K562 treated with DMSO at 1 percent for 48 hours (cell line): ENCODE measurements around the gene MT1F. TPM values are rescaled to one million over a fixed set of nuclear protein-coding genes. Genes with fewer than 3 reads are reported as not detected.

ENCODE experiments used
- total RNA-seq: library from RNA; unstranded; fragments of 300-600 nt; gene quantifications from 2 replicates; pipeline ENCODE4 v1.2.3, GENCODE V29; 2022; ENCODE audit warnings: low replicate concordance; ENCODE audit errors: extremely low read depth

Gene MT1F
- total RNA-seq = not detected in 2 replicates

DNA sequence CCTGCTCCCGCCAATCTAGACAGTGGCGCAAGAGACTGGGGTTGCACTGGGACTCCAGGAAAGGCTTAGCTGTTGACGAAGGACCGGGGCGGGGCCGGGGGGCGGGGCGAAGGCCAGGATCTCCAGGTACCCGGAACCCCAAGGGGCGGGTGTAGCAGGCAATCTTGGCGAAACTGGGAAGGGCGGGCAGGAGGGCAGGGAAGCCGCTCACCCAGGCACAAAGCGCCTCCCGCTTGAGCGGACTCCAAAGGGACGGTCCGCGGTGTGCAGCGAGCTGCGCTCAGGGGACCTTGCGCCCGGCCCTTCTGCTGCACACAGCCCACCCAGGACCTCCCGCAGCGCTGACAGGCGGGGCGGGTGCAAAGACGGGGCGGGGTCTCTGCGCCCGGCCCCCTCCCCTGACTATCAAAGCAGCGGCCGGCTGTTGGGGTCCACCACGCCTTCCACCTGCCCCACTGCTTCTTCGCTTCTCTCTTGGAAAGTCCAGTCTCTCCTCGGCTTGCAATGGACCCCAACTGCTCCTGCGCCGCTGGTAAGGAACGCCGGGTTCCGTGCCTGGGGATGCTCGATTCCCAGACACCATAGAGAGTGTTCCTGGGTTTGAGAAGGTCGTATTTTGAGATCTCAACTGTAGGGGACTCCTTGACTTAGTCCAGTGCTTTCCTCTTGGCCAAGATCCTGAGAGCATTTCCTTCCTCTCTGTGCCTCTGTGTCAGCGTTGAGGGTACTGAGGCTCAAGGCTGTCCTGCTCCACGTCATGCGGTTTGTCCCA lies at the start of gene MT1F:
Gene MT1F, plus strand, starts transcription at position 405 of the 772 bp plus-strand sequence. Its CDS starts 100 bp downstream, at position 505.

DNA sequence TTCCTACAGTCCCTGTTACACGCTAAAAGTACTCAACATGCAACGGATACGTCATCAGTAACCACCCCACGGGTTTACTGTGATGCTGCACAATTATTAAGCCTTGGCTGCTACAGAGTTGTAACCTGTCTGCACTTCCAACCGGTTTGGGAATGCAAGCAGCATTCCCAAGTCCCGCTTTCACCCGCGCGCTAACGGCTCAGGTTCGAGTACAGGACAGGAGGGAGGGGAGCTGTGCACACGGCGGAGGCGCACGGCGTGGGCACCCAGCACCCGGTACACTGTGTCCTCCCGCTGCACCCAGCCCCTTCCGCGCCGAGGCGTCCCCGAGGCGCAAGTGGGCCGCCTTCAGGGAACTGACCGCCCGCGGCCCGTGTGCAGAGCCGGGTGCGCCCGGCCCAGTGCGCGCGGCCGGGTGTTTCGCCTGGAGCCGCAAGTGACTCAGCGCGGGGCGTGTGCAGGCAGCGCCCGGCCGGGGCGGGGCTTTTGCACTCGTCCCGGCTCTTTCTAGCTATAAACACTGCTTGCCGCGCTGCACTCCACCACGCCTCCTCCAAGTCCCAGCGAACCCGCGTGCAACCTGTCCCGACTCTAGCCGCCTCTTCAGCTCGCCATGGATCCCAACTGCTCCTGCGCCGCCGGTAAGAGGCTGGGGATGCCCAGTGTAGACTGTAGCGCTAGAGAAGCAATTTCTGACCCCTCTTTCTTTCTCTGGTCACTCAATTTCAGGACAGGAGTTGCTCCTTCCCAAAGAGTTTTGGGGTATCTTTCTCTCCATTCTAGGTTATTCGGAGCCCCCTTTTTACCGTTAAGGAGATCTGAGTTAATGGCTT lies 49.5 kb upstream of the MT1F start, which contains the start of gene MT2A:
Gene MT2A, plus strand, starts transcription at position 542 of the 833 bp plus-strand sequence. Its CDS starts 72 bp downstream, at position 614.

DNA sequence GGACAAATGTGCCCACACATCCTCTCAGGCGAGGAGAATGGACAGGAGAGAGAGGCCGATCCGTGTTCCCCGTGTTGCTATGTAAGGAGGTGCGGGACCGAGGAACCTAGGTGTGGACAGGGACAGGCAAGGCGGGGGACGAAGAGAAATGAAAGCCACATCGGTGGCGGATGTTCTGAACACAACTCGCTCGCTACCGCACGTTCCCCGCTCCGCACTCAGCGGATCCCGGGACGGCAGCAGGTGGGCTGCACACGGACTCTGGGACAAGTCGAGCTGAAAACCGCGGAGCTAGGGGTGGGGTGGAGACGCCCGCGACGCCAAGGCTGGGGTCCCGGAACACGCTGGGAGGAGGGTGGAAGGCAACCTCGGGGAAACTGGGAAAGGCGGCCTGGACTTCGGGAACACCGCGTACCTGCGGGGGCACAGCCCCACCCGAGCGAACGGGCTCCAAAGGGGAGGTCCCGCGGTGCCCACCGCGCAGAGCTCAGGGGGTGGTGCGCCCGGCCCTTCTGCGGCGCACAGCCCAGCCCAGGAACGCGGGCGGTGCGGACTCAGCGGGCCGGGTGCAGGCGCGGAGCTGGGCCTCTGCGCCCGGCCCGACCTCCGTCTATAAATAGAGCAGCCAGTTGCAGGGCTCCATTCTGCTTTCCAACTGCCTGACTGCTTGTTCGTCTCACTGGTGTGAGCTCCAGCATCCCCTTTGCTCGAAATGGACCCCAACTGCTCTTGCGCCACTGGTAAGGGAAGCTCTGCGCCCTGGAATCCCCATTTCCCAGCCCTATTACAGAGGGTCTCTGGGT lies 32.4 kb upstream of the MT1F start, which contains the start of gene MT1E:
Gene MT1E, plus strand, starts transcription at position 642 of the 803 bp plus-strand sequence. Its CDS starts 71 bp downstream, at position 713.

DNA sequence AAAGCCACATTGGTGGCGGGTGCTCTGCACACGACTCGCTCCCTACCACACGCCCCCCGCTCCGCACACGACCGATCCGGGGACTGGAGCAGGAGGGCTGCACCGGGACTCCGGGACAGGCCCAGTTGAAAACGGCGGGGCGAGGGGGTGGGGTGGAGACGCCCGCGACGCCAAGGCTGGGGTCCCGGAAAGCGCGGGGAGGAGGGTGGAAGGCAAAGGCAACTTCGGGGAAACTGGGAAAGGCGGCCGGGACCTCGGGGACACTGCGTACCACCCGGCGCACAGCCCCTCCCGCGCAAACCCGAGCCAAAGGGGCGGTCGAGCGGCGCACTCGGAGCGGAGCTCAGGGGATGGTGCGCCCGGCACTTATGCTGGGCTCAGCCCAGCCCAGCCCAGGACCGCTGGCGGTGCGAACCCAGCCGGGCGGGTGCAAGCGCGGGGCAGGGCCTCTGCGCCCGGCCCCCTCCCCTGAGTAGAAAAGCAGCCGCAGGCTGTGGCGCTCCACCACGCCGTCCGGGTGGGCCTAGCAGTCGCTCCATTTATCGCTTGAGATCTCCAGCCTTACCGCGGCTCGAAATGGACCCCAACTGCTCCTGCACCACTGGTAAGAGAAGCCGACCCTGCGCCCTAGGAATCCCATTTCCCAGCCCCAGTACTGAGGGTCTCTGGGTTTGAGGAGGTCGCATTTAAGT lies 25.5 kb upstream of the MT1F start, which contains the start of gene MT1M:
Gene MT1M, plus strand, starts transcription at position 504 of the 692 bp plus-strand sequence. Its CDS starts 73 bp downstream, at position 577.

DNA sequence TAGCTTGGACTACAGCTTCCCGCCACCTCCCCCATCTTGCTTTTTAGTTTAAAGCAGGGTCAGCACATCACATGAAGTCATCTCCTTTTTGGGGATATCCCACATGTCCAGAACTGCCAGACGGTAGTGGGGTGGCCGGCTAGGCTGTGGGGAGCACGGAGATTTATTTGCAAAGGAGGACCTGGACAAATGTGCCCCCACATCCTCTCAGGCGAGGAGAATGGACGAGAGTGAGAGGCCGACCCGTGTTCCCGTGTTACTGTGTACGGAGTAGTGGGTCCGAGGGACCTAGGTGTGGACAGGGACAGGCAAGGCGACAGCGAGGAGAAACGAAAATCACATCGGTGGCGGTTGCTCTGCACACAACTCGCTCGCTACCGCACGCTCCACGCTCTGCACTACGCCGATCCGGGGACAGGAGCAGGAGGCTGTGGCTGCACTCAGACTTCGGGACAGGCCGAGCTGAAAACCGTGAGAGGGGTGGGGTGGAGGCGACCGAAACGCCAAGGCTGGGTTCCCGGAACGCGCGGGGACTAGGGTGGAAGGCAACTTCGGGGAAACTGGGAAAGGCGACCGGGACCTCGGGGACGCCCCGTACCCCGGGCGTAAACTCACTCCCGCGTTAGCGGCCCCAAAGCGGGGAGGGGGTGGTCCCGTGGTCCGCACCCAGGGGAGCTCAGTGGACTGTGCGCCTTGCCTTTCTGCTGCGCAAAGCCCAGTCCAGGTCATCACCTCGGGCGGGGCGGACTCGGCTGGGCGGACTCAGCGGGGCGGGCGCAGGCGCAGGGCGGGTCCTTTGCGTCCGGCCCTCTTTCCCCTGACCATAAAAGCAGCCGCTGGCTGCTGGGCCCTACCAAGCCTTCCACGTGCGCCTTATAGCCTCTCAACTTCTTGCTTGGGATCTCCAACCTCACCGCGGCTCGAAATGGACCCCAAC lies 19.7 kb upstream of the MT1F start, which contains the start of gene MT1A:
Gene MT1A, plus strand, starts transcription at position 853 of the 937 bp plus-strand sequence. Its CDS starts 73 bp downstream, at position 926.

DNA sequence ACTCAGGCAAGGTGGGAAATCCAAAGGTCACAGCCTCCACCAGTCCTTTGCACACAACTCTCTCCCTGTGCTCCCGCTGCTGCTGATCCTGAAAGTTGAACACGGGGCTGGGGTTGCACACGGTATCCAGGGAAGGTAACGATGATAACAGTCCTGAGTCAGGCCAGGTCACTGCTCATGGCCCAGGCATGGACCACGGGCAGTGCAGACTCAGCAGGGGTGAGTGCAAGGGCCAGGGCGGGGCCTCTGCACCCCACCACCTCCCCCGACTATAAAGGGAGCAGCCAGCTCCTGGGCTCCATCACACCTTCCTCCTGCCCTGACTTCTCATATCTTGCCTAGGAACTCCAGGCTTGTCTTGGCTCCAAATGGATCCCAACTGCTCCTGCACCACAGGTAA lies 6.2 kb upstream of the MT1F start, which contains the start of gene MT1B:
Gene MT1B, plus strand, starts transcription at position 301 of the 400 bp plus-strand sequence. Its CDS starts 68 bp downstream, at position 369.

DNA sequence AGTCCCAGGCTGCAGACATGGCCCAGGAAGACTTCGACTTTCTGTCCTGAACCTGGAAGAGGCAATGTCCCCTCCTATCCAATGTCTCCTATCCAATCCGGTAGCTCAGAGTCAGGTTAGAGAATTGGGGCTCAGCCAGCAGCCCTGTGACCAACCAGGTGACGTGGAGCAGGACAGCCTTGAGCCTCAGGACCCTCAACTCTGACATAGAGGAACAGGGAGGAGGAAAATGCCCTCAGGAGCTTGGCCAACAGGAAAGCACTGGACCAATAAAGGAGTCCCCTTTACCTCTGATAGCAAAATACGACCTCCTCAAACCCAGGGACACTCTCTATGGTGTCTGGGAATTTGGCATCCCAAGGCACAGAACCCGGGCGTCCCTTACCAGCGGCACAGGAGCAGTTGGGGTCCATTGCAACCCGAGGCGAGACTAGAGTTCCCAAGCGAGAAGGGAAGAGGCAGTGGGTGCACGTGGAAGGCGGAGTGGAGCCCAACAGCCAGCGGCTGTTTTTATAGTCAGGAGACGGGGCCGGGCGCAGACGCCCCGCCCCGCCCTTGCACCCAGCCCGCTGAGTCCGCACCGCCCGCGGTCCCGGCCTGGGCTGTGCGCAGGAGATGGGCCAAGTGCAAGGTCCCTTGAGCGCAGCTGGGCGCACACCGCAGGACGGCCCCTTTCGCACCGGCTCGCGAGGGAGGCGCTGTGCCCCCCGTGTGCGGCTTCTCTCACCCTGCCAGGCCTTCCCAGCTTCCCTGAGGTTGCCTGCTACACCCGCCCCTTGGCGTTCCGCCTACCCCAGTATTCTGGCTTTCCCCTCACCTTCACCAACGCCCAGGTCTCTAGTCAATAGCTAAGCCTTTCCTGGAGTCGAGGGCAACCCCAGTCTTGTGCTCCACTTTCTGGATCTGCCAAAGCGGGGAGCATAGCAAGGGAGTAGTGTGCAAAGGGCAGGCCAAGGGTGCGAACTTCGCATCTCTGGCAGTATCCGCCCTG lies 10.1 kb downstream of the MT1F start, which contains the start of gene MT1G:
Gene MT1G, minus strand, starts transcription at position 485 of the 991 bp plus-strand sequence. Its CDS starts 72 bp downstream, at position 413.

DNA sequence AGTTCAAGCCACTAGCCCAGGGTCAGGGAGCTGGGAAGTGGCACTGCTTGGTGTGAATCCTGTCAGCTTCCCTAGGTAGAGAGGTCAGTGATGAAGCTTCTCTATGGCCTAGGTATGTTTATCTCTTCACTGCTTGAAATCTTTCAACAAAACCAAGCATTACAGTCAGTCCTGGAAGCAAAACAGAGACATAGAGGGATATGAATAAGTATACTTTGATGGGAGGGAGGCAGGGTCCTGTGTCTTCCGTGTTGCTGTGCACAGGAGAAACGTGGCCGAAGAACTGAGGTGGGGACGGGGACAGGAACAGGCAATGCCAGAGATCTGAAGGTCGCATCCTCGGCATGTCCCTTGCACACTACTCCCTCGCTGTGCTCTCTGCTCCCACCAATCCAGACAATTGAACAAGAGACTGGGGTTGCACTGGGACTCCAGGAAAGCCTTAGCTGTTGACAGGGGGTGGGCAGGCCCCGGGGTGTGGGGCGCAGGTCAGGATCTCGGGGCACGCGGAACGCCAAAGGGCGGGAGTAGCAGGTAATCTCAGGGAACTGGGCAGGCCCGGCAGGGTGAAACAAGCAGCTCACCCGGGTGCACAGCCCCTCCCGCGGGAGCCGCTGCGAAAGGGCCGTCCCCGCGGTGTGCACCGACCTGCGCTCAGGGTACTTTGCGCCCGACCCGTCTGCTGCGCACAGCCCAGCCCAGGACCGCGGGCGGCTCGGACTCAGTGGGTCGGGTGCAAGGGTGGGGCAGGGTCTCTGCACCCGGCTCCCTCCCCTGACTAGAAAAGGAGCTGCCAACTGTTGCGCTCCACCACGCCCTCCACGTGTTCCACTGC lies 11.5 kb downstream of the MT1F start, which contains the start of gene MT1H:
Gene MT1H, plus strand, starts transcription at position 810 of the 835 bp plus-strand sequence. CDS start 71 bp downstream, outside the sequence.

DNA sequence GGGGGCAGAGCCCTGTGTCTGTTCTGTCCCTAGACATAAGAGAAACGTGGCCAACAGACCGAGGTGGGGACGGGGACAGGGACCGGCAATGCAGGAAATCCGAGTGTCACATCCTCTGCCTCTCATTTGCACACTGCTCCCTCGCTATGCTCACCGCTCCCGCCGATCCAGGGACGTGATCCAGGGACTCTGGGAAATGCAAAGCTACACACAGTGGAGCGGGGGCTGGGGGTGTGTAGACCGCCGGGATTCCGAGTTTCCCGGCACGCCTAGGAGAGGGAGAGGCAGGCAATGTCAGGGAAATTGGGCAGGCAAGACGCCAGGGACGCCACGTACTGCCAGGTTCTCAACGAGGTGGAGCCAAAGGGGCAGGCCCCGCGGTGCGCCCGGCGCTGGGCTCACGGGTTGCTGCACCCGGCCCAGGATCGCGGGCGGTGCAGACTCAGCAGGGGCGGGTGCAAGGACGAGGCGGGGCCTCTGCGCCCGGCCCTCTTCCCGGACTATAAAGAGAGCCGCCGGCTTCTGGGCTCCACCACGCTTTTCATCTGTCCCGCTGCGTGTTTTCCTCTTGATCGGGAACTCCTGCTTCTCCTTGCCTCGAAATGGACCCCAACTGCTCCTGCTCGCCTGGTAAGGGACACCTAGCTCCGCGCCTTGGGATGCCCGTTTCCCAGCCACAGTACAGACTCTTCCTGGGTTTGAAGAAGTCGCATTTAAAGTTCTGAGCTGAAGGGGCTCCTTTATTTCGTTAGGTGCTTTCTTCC lies 24.4 kb downstream of the MT1F start, which contains the start of gene MT1X:
Gene MT1X, plus strand, starts transcription at position 532 of the 764 bp plus-strand sequence. Its CDS starts 71 bp downstream, at position 603.

Other genes starting within 250 kb of the MT1F start
- not detected in 2 replicates for gene AMFR, start 232.4 kb upstream of the MT1F start, total RNA-seq
- not detected in 2 replicates for gene NUDT21, start 206.6 kb upstream of the MT1F start, total RNA-seq
- gene OGFOD1, start 206.4 kb upstream of the MT1F start, total RNA-seq = not detected in 2 replicates
- gene BBS2, start 137.9 kb upstream of the MT1F start, total RNA-seq = not detected in 2 replicates
- not detected in 2 replicates for gene MT4, start 92.9 kb upstream of the MT1F start, total RNA-seq
- gene MT3, start 68.4 kb upstream of the MT1F start, total RNA-seq = not detected in 2 replicates
- not detected in 2 replicates for gene MT2A, start 49.4 kb upstream of the MT1F start, total RNA-seq
- gene MT1E, start 32.2 kb upstream of the MT1F start, total RNA-seq = not detected in 2 replicates
- gene MT1M, start 25.3 kb upstream of the MT1F start, total RNA-seq = not detected in 2 replicates
- gene MT1A, start 19.3 kb upstream of the MT1F start, total RNA-seq = not detected in 2 replicates
- gene MT1B, start 6.1 kb upstream of the MT1F start, total RNA-seq = not detected in 2 replicates
- gene MT1G, start 10.1 kb downstream of the MT1F start, total RNA-seq = not detected in 2 replicates
- gene MT1H, start 11.9 kb downstream of the MT1F start, total RNA-seq = not detected in 2 replicates
- gene MT1X, start 24.5 kb downstream of the MT1F start, total RNA-seq = not detected in 2 replicates
- 184 TPM in 1 of 2 replicates, not detected in the other for gene NUP93, start 72.2 kb downstream of the MT1F start, total RNA-seq
- not detected in 2 replicates for gene SLC12A3, start 207.2 kb downstream of the MT1F start, total RNA-seq